Stimulated activated naive CD8-positive, alpha-beta T cell treated with anti-CD3 and anti-CD28 coated beads, Interleukin-15, Interleukin-2, amounts not matched to agents 100 ng/mL and 50 ng/mL, for 24 hours (primary cell): ENCODE results near the gene CNTN5.

Experiments
- H3K27ac Mint-ChIP-seq: one replicate; pipeline ENCODE4 v1.8.0; 2021; ENCODE audit warnings: mild to moderate bottlenecking, mixed read lengths
- H3K27me3 Mint-ChIP-seq: one replicate; pipeline ENCODE4 v1.8.0; 2021; ENCODE audit warnings: mixed read lengths
- H3K36me3 Mint-ChIP-seq: one replicate; pipeline ENCODE4 v1.8.0; 2021; ENCODE audit warnings: low read depth, mixed read lengths
- H3K4me1 Mint-ChIP-seq: one replicate; pipeline ENCODE4 v1.8.0; 2021; ENCODE audit warnings: low read depth, mixed read lengths
- H3K4me3 Mint-ChIP-seq: one replicate; pipeline ENCODE4 v1.8.0; 2021; ENCODE audit warnings: mild to moderate bottlenecking, mixed read lengths
- H3K9me3 Mint-ChIP-seq: one replicate; pipeline ENCODE4 v1.8.0; 2021; ENCODE audit warnings: mixed read lengths

Gene CNTN5

GRCh38 chr11:99519095-99519494 is 498.3 kb downstream of the CNTN5 start:
- no peak overlapping the region for H3K27ac Mint-ChIP-seq
- H3K27me3 Mint-ChIP-seq: no peaks in the 10 kb centered on the region
- H3K36me3 Mint-ChIP-seq: no peaks in the 10 kb centered on the region
- H3K9me3 Mint-ChIP-seq: peaks cover 5% of the 10 kb centered on the region
- no peaks in the 10 kb centered on the region for H3K4me1 Mint-ChIP-seq
- H3K4me3 Mint-ChIP-seq: no peak overlapping the region

- H3K36me3 Mint-ChIP-seq: no peaks in the 10 kb centered on the region
- peaks cover 5% of the 10 kb centered on the region for H3K9me3 Mint-ChIP-seq
- H3K27ac Mint-ChIP-seq: no peak overlapping the region
- no peaks in the 10 kb centered on the region for H3K27me3 Mint-ChIP-seq
- no peak overlapping the region for H3K4me3 Mint-ChIP-seq
- no peaks in the 10 kb centered on the region for H3K4me1 Mint-ChIP-seq
Observed at GRCh38 chr11:99522467-99523173, 501.9 kb downstream of the CNTN5 start.

- Mint-ChIP-seq H3K4me1 (no peaks in the 10 kb centered on the region), H3K4me3 (no peak overlapping the region), H3K27me3 (no peaks in the 10 kb centered on the region), H3K27ac (no peak overlapping the region), H3K9me3 (peaks cover 10% of the 10 kb centered on the region), H3K36me3 (no peaks in the 10 kb centered on the region)
Observed at GRCh38 chr11:99531468-99531867, 510.7 kb downstream of the CNTN5 start.

- H3K27me3 Mint-ChIP-seq: no peaks in the 10 kb centered on the region
- H3K4me3 Mint-ChIP-seq: no peak overlapping the region
- no peaks in the 10 kb centered on the region for H3K36me3 Mint-ChIP-seq
- H3K9me3 Mint-ChIP-seq: peaks cover 10% of the 10 kb centered on the region
- no peaks in the 10 kb centered on the region for H3K4me1 Mint-ChIP-seq
- H3K27ac Mint-ChIP-seq: no peak overlapping the region
Observed at GRCh38 chr11:99534812-99535211, 514.1 kb downstream of the CNTN5 start.

- Mint-ChIP-seq H3K27ac (no peak overlapping the region), H3K4me3 (no peak overlapping the region), H3K9me3 (peaks cover 10% of the 10 kb centered on the region), H3K36me3 (no peaks in the 10 kb centered on the region), H3K27me3 (no peaks in the 10 kb centered on the region), H3K4me1 (no peaks in the 10 kb centered on the region)
Observed at GRCh38 chr11:99535406-99535805, 514.7 kb downstream of the CNTN5 start.

- Mint-ChIP-seq H3K4me1 (no peaks in the 10 kb centered on the region), H3K27ac (no peak overlapping the region), H3K36me3 (no peaks in the 10 kb centered on the region), H3K27me3 (no peaks in the 10 kb centered on the region), H3K9me3 (peaks cover 7% of the 10 kb centered on the region), H3K4me3 (no peak overlapping the region)
Observed at GRCh38 chr11:99535819-99536218, 515.1 kb downstream of the CNTN5 start.

- H3K36me3 Mint-ChIP-seq: no peaks in the 10 kb centered on the region
Observed at GRCh38 chr11:99537681-99538080, 516.9 kb downstream of the CNTN5 start.

GRCh38 chr11:99545616-99546015 is 524.9 kb downstream of the CNTN5 start:
- no peaks in the 10 kb centered on the region for H3K36me3 Mint-ChIP-seq
- no peaks in the 10 kb centered on the region for H3K4me1 Mint-ChIP-seq
- H3K27ac Mint-ChIP-seq: no peak overlapping the region
- no peaks in the 10 kb centered on the region for H3K27me3 Mint-ChIP-seq
- peaks cover 4% of the 10 kb centered on the region for H3K9me3 Mint-ChIP-seq
- H3K4me3 Mint-ChIP-seq: no peak overlapping the region

More at GRCh38 chr11:99537681-99538080, 516.9 kb downstream of the CNTN5 start:
- Mint-ChIP-seq H3K4me3 (no peak overlapping the region), H3K27ac (no peak overlapping the region), H3K4me1 (no peaks in the 10 kb centered on the region), H3K9me3 (peaks cover under 1% of the 10 kb centered on the region), H3K27me3 (no peaks in the 10 kb centered on the region)

- Mint-ChIP-seq H3K27me3 (no peaks in the 10 kb centered on the region), H3K27ac (no peak overlapping the region), H3K36me3 (no peaks in the 10 kb centered on the region), H3K9me3 (peaks cover 7% of the 10 kb centered on the region), H3K4me1 (no peaks in the 10 kb centered on the region), H3K4me3 (no peak overlapping the region)
Observed at GRCh38 chr11:99548264-99548663, 527.5 kb downstream of the CNTN5 start.

GRCh38 chr11:99554232-99554903 is 533.6 kb downstream of the CNTN5 start:
- H3K36me3 Mint-ChIP-seq: no peaks in the 10 kb centered on the region
- no peaks in the 10 kb centered on the region for H3K27me3 Mint-ChIP-seq
- H3K4me1 Mint-ChIP-seq: no peaks in the 10 kb centered on the region
- H3K27ac Mint-ChIP-seq: no peak overlapping the region
- peaks cover 7% of the 10 kb centered on the region for H3K9me3 Mint-ChIP-seq
- H3K4me3 Mint-ChIP-seq: no peak overlapping the region

- Mint-ChIP-seq H3K27ac (no peak overlapping the region), H3K36me3 (no peaks in the 10 kb centered on the region), H3K27me3 (no peaks in the 10 kb centered on the region), H3K4me3 (no peak overlapping the region), H3K4me1 (no peaks in the 10 kb centered on the region), H3K9me3 (peaks cover 4% of the 10 kb centered on the region)
Observed at GRCh38 chr11:99555486-99555885, 534.7 kb downstream of the CNTN5 start.

- Mint-ChIP-seq H3K4me3 (no peak overlapping the region), H3K27me3 (no peaks in the 10 kb centered on the region), H3K36me3 (no peaks in the 10 kb centered on the region)
Observed at GRCh38 chr11:99565333-99565732, 544.6 kb downstream of the CNTN5 start.

GRCh38 chr11:99567334-99567956 is 546.7 kb downstream of the CNTN5 start:
- no peaks in the 10 kb centered on the region for H3K36me3 Mint-ChIP-seq
- H3K27me3 Mint-ChIP-seq: no peaks in the 10 kb centered on the region
- no peak overlapping the region for H3K4me3 Mint-ChIP-seq
- no peak overlapping the region for H3K27ac Mint-ChIP-seq
- H3K4me1 Mint-ChIP-seq: no peaks in the 10 kb centered on the region
- peaks cover 5% of the 10 kb centered on the region for H3K9me3 Mint-ChIP-seq

More at GRCh38 chr11:99565333-99565732, 544.6 kb downstream of the CNTN5 start:
- peaks cover 5% of the 10 kb centered on the region for H3K9me3 Mint-ChIP-seq
- H3K27ac Mint-ChIP-seq: no peak overlapping the region
- H3K4me1 Mint-ChIP-seq: no peaks in the 10 kb centered on the region

- no peak overlapping the region for H3K4me3 Mint-ChIP-seq
Observed at GRCh38 chr11:99568808-99569207, 548.1 kb downstream of the CNTN5 start.

GRCh38 chr11:99571094-99571493 is 550.3 kb downstream of the CNTN5 start:
- no peaks in the 10 kb centered on the region for H3K27me3 Mint-ChIP-seq
- no peaks in the 10 kb centered on the region for H3K36me3 Mint-ChIP-seq
- no peak overlapping the region for H3K4me3 Mint-ChIP-seq
- no peak overlapping the region for H3K27ac Mint-ChIP-seq
- peaks cover 8% of the 10 kb centered on the region for H3K9me3 Mint-ChIP-seq
- no peaks in the 10 kb centered on the region for H3K4me1 Mint-ChIP-seq

More at GRCh38 chr11:99568808-99569207, 548.1 kb downstream of the CNTN5 start:
- Mint-ChIP-seq H3K27ac (no peak overlapping the region), H3K9me3 (no peaks in the 10 kb centered on the region), H3K27me3 (no peaks in the 10 kb centered on the region), H3K4me1 (no peaks in the 10 kb centered on the region), H3K36me3 (no peaks in the 10 kb centered on the region)
